DOHH2 (cell line): ENCODE results near the gene CCDC88C.
A peak's percentile ranks its signal among the peaks of the same experiment; 100 is the strongest.

Source experiments
- H3F3A ChIP-seq: fragments of 200-600 bp; sonication (generic), shearing (Covaris generic); 2 replicates; pipeline ENCODE4 v1.6.0; 2016; ENCODE audit warnings: antibody characterized with exemption, mild to moderate bottlenecking; ENCODE audit not compliant: control insufficient read depth, insufficient read depth
- H3K27ac ChIP-seq: fragments of 200-600 bp; sonication (generic); 2 replicates; pipeline ENCODE4 v1.5.1; 2014; ENCODE audit warnings: low read depth, mild to moderate bottlenecking, low read length, moderate library complexity
- H3K27me3 ChIP-seq: fragments of 200-600 bp; sonication (generic); 2 replicates; pipeline ENCODE4 v1.6.1; 2014; ENCODE audit warnings: mild to moderate bottlenecking, low read length, mixed read lengths; ENCODE audit not compliant: control insufficient read depth
- H3K36me3 ChIP-seq: fragments of 200-600 bp; sonication (generic); 2 replicates; pipeline ENCODE4 v1.6.1; 2014; ENCODE audit warnings: mild to moderate bottlenecking, low read length, moderate library complexity, mixed read lengths; ENCODE audit not compliant: control insufficient read depth
- H3K4me1 ChIP-seq: fragments of 200-600 bp; sonication (generic); 2 replicates; pipeline ENCODE4 v1.6.1; 2014; ENCODE audit warnings: mild to moderate bottlenecking, low read length, mixed read lengths; ENCODE audit not compliant: control insufficient read depth
- H3K4me2 ChIP-seq: fragments of 200-600 bp; sonication (generic); 2 replicates; pipeline ENCODE4 v1.6.0; 2014; ENCODE audit warnings: mild to moderate bottlenecking, low read length, moderate library complexity
- H3K4me3 ChIP-seq: fragments of 200-600 bp; sonication (generic); 2 replicates; pipeline ENCODE4 v1.5.1; 2014; ENCODE audit warnings: mild to moderate bottlenecking, low read length, mixed read lengths
- H3K79me2 ChIP-seq: fragments of 200-600 bp; sonication (generic); 2 replicates; pipeline ENCODE4 v1.6.1; 2014; ENCODE audit warnings: mild to moderate bottlenecking, low read length, mixed read lengths; ENCODE audit not compliant: control insufficient read depth
- H3K9me2 ChIP-seq: fragments of 200-600 bp; sonication (generic); replicated peaks from 2 replicates; pipeline ENCODE4 v1.6.1; 2014; ENCODE audit warnings: mild to moderate bottlenecking, low read length, mixed read lengths; ENCODE audit not compliant: control insufficient read depth
- H3K9me3 ChIP-seq: fragments of 200-600 bp; sonication (generic); 2 replicates; pipeline ENCODE4 v1.6.1; 2014; ENCODE audit warnings: antibody characterized with exemption, low read length, mixed read lengths; ENCODE audit not compliant: control insufficient read depth, insufficient read depth
- H4K20me1 ChIP-seq: fragments of 200-600 bp; sonication (generic); 2 replicates; pipeline ENCODE4 v1.6.0; 2014; ENCODE audit warnings: low read depth, mild to moderate bottlenecking, antibody characterized with exemption, low read length, moderate library complexity; ENCODE audit not compliant: control insufficient read depth, insufficient read depth
- CTCF ChIP-seq: fragments of 200-600 bp; sonication (generic); IDR thresholded peaks from one replicate; pipeline ENCODE4 v1.5.1; 2014; ENCODE audit warnings: antibody characterized with exemption, mild to moderate bottlenecking, low read depth, low read length; ENCODE audit not compliant: poor library complexity, severe bottlenecking
- EZH2phosphoT487 ChIP-seq: fragments of 200-600 bp; sonication (generic); IDR thresholded peaks from 2 replicates; pipeline ENCODE4 v1.6.1; 2017; ENCODE audit warnings: borderline replicate concordance, mild to moderate bottlenecking, antibody characterized with exemption, low read length, moderate library complexity, mixed read lengths

Gene CCDC88C

GRCh38 chr14:91317381-91318308, 100.0 kb downstream of the CCDC88C start:
- TF ChIP-seq EZH2phosphoT487 (no peak), CTCF (peak; percentile 68)
- H3K79me2 ChIP-seq, result peaks cover 58% of the 10 kb centered on the region
- no peaks in the 10 kb centered on the region for H3K9me2 ChIP-seq
- H3K9me3 ChIP-seq, result no peaks in the 10 kb centered on the region
- H3K4me1 ChIP-seq, result peaks cover 72% of the 10 kb centered on the region
- H3F3A ChIP-seq, result peaks cover 18% of the 10 kb centered on the region
- H3K27me3 ChIP-seq, result no peaks in the 10 kb centered on the region
- H3K4me2 ChIP-seq, result peak overlapping the region; percentile 73
- no peaks in the 10 kb centered on the region for H4K20me1 ChIP-seq
- H3K4me3 ChIP-seq, result peak overlapping the region; percentile 49
- H3K27ac ChIP-seq, result peak overlapping the region; percentile 72
- H3K36me3 ChIP-seq, result peaks cover 95% of the 10 kb centered on the region

GRCh38 chr14:91316761-91317160, 100.9 kb downstream of the CCDC88C start:
- Histone ChIP-seq H3K9me2 (no peaks in the 10 kb centered on the region), H3K4me2 (peak overlapping the region; percentile 73), H3K27me3 (no peaks in the 10 kb centered on the region), H3K27ac (peak overlapping the region; percentile 72), H3F3A (peaks cover 11% of the 10 kb centered on the region), H3K9me3 (no peaks in the 10 kb centered on the region), H3K79me2 (peaks cover 58% of the 10 kb centered on the region), H4K20me1 (no peaks in the 10 kb centered on the region), H3K36me3 (peaks cover 94% of the 10 kb centered on the region), H3K4me1 (peaks cover 63% of the 10 kb centered on the region), H3K4me3 (peak overlapping the region; percentile 49; the same call in 1 of the 2 replicates)
- TF ChIP-seq CTCF (no peak), EZH2phosphoT487 (no peak)

- H4K20me1 ChIP-seq, result no peaks in the 10 kb centered on the region
- H3K4me2 ChIP-seq, result peak overlapping the region; percentile 73
- peaks cover 93% of the 10 kb centered on the region for H3K36me3 ChIP-seq
- H3F3A ChIP-seq, result peaks cover 11% of the 10 kb centered on the region
- no peaks in the 10 kb centered on the region for H3K27me3 ChIP-seq
- TF ChIP-seq CTCF (peak; percentile 45), EZH2phosphoT487 (no peak)
- peak overlapping the region; percentile 72 for H3K27ac ChIP-seq
- peaks cover 66% of the 10 kb centered on the region for H3K79me2 ChIP-seq
- peak overlapping the region; percentile 49 for H3K4me3 ChIP-seq
- H3K4me1 ChIP-seq, result peaks cover 54% of the 10 kb centered on the region
- no peaks in the 10 kb centered on the region for H3K9me3 ChIP-seq
- H3K9me2 ChIP-seq, result no peaks in the 10 kb centered on the region
These were observed 101.8 kb downstream of the CCDC88C start for GRCh38 chr14:91315844-91316267.
